SK-N-SH treated with all-trans-retinoic acid at 6 μM for 48 hours (cell line): ENCODE results near the gene SGTA.

Experiments used
- ATAC-seq: fragments of 200-7000 bp; cut with Tn5 transposase; 3 replicates; pipeline ENCODE4 v1.9.1; 2020; ENCODE audit warnings: mild to moderate bottlenecking, moderate library complexity
- ARNTL ChIP-seq: fragments of 450-650 bp; formaldehyde crosslinking; IDR thresholded peaks from 2 replicates; pipeline ENCODE4 v1.5.0; 2020; ENCODE audit warnings: low read depth, mild to moderate bottlenecking, moderate library complexity, borderline replicate concordance
- BACH2 ChIP-seq: fragments of 250-450 bp; sonication (Bioruptor Pico); IDR thresholded peaks from 2 replicates; pipeline ENCODE4 v1.9.0; 2021; ENCODE audit warnings: mild to moderate bottlenecking, borderline replicate concordance
- CSDC2 ChIP-seq: fragments of 250-450 bp; sonication (Bioruptor Pico); IDR thresholded peaks from 2 replicates; pipeline ENCODE4 v1.5.0; 2020; ENCODE audit warnings: mild to moderate bottlenecking, moderate library complexity
- ESRRG ChIP-seq: fragments of 250-450 bp; sonication (Bioruptor Pico); IDR thresholded peaks from 2 replicates; pipeline ENCODE4 v1.6.1; 2021; ENCODE audit warnings: mild to moderate bottlenecking
- GLIS3 ChIP-seq: fragments of 250-450 bp; sonication (Bioruptor Pico); IDR thresholded peaks from 2 replicates; pipeline ENCODE4 v1.5.0; 2020; ENCODE audit warnings: mild to moderate bottlenecking, moderate library complexity
- OSR1 ChIP-seq: fragments of 250-450 bp; sonication (Bioruptor Pico); IDR thresholded peaks from 2 replicates; pipeline ENCODE4 v1.8.0; 2022; ENCODE audit warnings: moderate library complexity, mild to moderate bottlenecking, inconsistent platforms
- RARB ChIP-seq: fragments of 250-450 bp; sonication (Bioruptor Pico); IDR thresholded peaks from 2 replicates; pipeline ENCODE4 v1.8.0; 2021; ENCODE audit warnings: mild to moderate bottlenecking, moderate library complexity
- TCF4 ChIP-seq: fragments of 250-450 bp; sonication (Bioruptor Pico); IDR thresholded peaks from 2 replicates; pipeline ENCODE4 v1.8.0; 2021; ENCODE audit warnings: mild to moderate bottlenecking, moderate library complexity, borderline replicate concordance
- ZNF565 ChIP-seq: fragments of 450-650 bp; formaldehyde crosslinking; conservative IDR thresholded peaks from 2 replicates; pipeline ENCODE4 v1.5.0; 2020; ENCODE audit warnings: low read depth, mild to moderate bottlenecking, moderate library complexity
- ZNF70 ChIP-seq: fragments of 450-650 bp; formaldehyde crosslinking; IDR thresholded peaks from 2 replicates; pipeline ENCODE4 v1.5.0; 2020; ENCODE audit warnings: mild to moderate bottlenecking, moderate library complexity
- ZNF8 ChIP-seq: fragments of 450-650 bp; formaldehyde crosslinking; IDR thresholded peaks from 2 replicates; pipeline ENCODE4 v1.5.0; 2020; ENCODE audit warnings: mild to moderate bottlenecking, moderate library complexity
- TF ChIP-seq, protein P1 (sequence below): fragments of 250-450 bp; sonication (Bioruptor Pico); IDR thresholded peaks from 2 replicates; pipeline ENCODE4 v1.5.1; 2020; ENCODE audit warnings: low read depth, mild to moderate bottlenecking, moderate library complexity
- TF ChIP-seq, protein P2 (sequence below): fragments of 250-450 bp; sonication (Bioruptor Pico); IDR thresholded peaks from 2 replicates; pipeline ENCODE4 v1.8.0; 2020; ENCODE audit warnings: mild to moderate bottlenecking, moderate library complexity, borderline replicate concordance
- TF ChIP-seq, protein P3 (sequence below): fragments of 250-450 bp; sonication (Bioruptor Pico); IDR thresholded peaks from 2 replicates; pipeline ENCODE4 v1.8.0; 2021; ENCODE audit warnings: low read depth, mild to moderate bottlenecking, moderate library complexity, borderline replicate concordance
- TF ChIP-seq, protein P4 (sequence below): fragments of 250-450 bp; sonication (Bioruptor Pico); IDR thresholded peaks from 2 replicates; pipeline ENCODE4 v1.5.1; 2021; ENCODE audit warnings: mild to moderate bottlenecking, moderate library complexity
- TF ChIP-seq, protein P5 (sequence below): fragments of 250-450 bp; sonication (Bioruptor Pico); IDR thresholded peaks from 2 replicates; pipeline ENCODE4 v1.5.0; 2020; ENCODE audit warnings: mild to moderate bottlenecking, moderate library complexity

SGTA gene

DNA sequence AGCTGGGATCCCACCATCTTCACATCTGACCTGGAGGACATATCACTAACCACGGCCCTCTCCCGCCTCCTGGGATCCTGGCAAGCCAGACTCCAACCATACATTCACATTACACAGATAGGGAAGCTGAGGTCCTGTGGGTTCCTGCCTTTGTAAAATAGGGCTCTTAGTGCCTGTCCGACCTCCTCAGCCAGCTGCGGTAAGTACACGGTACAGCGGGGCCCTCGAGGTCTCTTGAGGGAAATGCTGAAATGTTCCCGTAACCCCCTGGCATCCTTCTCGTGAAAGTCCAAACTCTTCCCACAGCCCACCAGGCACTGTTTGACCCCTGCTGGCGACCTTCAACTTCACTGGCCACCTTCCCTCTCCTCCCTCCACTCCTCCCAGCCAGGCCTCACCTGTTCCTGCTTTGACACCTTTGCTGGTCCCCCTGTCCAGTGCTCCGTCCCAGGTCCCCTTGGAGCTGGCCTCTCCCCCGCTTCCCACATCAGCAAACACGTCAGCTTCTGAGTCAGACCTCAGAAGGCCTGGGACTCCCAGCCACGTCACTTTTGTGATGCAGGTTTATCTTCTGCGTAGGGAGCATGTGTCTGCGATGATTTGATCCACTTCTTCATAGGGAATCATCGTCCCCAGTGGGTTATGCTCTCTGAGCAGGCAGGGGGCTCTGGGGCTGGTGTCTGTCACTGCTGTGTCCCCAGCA, 71.8 kb downstream of the SGTA start:
- ATAC-seq: peak; percentile 65
- TF ChIP-seq BACH2 (CRISPR knock-in tag): no peak
- TF ChIP-seq, protein P1, sequence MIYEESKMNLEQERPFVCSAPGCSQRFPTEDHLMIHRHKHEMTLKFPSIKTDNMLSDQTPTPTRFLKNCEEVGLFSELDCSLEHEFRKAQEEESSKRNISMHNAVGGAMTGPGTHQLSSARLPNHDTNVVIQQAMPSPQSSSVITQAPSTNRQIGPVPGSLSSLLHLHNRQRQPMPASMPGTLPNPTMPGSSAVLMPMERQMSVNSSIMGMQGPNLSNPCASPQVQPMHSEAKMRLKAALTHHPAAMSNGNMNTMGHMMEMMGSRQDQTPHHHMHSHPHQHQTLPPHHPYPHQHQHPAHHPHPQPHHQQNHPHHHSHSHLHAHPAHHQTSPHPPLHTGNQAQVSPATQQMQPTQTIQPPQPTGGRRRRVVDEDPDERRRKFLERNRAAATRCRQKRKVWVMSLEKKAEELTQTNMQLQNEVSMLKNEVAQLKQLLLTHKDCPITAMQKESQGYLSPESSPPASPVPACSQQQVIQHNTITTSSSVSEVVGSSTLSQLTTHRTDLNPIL (CRISPR knock-in tag): no peak
- TF ChIP-seq ESRRG: no peak
- TF ChIP-seq, protein P2, sequence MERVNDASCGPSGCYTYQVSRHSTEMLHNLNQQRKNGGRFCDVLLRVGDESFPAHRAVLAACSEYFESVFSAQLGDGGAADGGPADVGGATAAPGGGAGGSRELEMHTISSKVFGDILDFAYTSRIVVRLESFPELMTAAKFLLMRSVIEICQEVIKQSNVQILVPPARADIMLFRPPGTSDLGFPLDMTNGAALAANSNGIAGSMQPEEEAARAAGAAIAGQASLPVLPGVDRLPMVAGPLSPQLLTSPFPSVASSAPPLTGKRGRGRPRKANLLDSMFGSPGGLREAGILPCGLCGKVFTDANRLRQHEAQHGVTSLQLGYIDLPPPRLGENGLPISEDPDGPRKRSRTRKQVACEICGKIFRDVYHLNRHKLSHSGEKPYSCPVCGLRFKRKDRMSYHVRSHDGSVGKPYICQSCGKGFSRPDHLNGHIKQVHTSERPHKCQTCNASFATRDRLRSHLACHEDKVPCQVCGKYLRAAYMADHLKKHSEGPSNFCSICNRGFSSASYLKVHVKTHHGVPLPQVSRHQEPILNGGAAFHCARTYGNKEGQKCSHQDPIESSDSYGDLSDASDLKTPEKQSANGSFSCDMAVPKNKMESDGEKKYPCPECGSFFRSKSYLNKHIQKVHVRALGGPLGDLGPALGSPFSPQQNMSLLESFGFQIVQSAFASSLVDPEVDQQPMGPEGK (CRISPR knock-in tag): no peak
- no peak for TF ChIP-seq TCF4 (CRISPR knock-in tag)
- TF ChIP-seq CSDC2 (CRISPR knock-in tag): no peak
- TF ChIP-seq OSR1: no peak

DNA sequence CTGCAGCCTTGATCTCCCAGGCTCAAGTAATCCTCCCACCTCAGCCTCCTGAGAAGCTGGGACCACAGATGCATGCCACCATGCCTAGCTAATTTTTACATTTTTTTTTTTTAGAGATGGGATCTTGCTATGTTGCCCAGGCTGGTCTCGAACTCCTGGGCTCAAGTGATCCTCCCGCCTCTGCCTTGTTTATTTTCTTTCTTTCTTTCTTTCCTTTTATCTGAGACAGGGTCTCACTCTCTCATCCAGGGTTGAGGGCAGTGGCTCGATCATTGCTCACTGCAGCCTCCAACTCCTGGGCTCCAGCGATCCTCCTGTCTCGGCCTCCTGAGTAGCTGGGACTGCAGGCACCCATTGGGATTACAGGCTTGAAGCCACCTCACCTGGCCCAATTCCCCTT, 76.8 kb downstream of the SGTA start:
- TF ChIP-seq, protein P3, sequence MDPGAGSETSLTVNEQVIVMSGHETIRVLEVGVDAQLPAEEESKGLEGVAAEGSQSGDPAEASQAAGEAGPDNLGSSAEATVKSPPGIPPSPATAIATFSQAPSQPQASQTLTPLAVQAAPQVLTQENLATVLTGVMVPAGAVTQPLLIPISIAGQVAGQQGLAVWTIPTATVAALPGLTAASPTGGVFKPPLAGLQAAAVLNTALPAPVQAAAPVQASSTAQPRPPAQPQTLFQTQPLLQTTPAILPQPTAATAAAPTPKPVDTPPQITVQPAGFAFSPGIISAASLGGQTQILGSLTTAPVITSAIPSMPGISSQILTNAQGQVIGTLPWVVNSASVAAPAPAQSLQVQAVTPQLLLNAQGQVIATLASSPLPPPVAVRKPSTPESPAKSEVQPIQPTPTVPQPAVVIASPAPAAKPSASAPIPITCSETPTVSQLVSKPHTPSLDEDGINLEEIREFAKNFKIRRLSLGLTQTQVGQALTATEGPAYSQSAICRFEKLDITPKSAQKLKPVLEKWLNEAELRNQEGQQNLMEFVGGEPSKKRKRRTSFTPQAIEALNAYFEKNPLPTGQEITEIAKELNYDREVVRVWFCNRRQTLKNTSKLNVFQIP: no peak
- TF ChIP-seq, protein P1 (CRISPR knock-in tag): no peak
- no peak for TF ChIP-seq ESRRG
- no peak for TF ChIP-seq RARB
- TF ChIP-seq, protein P2 (CRISPR knock-in tag): no peak
- TF ChIP-seq ZNF70 (CRISPR knock-in tag): no peak
- no peak for TF ChIP-seq OSR1
- no peak for TF ChIP-seq BACH2 (CRISPR knock-in tag)
- no peak for TF ChIP-seq ZNF8
- TF ChIP-seq, protein P4, sequence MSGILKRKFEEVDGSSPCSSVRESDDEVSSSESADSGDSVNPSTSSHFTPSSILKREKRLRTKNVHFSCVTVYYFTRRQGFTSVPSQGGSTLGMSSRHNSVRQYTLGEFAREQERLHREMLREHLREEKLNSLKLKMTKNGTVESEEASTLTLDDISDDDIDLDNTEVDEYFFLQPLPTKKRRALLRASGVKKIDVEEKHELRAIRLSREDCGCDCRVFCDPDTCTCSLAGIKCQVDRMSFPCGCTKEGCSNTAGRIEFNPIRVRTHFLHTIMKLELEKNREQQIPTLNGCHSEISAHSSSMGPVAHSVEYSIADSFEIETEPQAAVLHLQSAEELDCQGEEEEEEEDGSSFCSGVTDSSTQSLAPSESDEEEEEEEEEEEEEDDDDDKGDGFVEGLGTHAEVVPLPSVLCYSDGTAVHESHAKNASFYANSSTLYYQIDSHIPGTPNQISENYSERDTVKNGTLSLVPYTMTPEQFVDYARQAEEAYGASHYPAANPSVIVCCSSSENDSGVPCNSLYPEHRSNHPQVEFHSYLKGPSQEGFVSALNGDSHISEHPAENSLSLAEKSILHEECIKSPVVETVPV (CRISPR knock-in tag): no peak
- TF ChIP-seq TCF4 (CRISPR knock-in tag): no peak
- no peak for TF ChIP-seq ZNF565 (CRISPR knock-in tag)
- TF ChIP-seq, protein P5, sequence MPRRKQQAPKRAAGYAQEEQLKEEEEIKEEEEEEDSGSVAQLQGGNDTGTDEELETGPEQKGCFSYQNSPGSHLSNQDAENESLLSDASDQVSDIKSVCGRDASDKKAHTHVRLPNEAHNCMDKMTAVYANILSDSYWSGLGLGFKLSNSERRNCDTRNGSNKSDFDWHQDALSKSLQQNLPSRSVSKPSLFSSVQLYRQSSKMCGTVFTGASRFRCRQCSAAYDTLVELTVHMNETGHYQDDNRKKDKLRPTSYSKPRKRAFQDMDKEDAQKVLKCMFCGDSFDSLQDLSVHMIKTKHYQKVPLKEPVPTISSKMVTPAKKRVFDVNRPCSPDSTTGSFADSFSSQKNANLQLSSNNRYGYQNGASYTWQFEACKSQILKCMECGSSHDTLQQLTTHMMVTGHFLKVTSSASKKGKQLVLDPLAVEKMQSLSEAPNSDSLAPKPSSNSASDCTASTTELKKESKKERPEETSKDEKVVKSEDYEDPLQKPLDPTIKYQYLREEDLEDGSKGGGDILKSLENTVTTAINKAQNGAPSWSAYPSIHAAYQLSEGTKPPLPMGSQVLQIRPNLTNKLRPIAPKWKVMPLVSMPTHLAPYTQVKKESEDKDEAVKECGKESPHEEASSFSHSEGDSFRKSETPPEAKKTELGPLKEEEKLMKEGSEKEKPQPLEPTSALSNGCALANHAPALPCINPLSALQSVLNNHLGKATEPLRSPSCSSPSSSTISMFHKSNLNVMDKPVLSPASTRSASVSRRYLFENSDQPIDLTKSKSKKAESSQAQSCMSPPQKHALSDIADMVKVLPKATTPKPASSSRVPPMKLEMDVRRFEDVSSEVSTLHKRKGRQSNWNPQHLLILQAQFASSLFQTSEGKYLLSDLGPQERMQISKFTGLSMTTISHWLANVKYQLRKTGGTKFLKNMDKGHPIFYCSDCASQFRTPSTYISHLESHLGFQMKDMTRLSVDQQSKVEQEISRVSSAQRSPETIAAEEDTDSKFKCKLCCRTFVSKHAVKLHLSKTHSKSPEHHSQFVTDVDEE (CRISPR knock-in tag): no peak
- no peak for TF ChIP-seq GLIS3 (CRISPR knock-in tag)
- TF ChIP-seq ARNTL (CRISPR knock-in tag): no peak
- TF ChIP-seq, all 23 proteins: peak for 0
- ATAC-seq: no peak
